Common myeloid progenitor, CD34-positive (primary cell): ENCODE measurements around the gene MICAL3.

Source experiments
- CTCF ChIA-PET: fragments of 350-600 bp; sonication (Branson Sonifier 250); formaldehyde crosslinking; loops from one replicate; lab custom pipeline; 2021; ENCODE audit warnings: antibody characterized with exemption; lab: Charles Lee
- POLR2A ChIA-PET: fragments of 350-600 bp; sonication (Branson Sonifier 250); formaldehyde crosslinking; loops from one replicate; lab custom pipeline; 2021; ENCODE audit warnings: antibody characterized with exemption; lab: Charles Lee
- DNase-seq, 3 donors: peaks; one replicate each; pipeline versions ENCODE4 v3.0.0 to v3.0.0-alpha.2; 2013
- H3K27ac ChIP-seq, 2 experiments: 1 replicate in 1 of 2; 2 replicates in 1 of 2; pipeline ENCODE4 v1.7.0; 2013; ENCODE audit warnings: inconsistent platforms in 2 of 2, low read length in 2 of 2, mild to moderate bottlenecking in 2 of 2, low read depth in 1 of 2, moderate library complexity in 1 of 2; ENCODE audit not compliant: severe bottlenecking in 2 of 2, insufficient read depth in 1 of 2, poor library complexity in 1 of 2
- H3K27me3 ChIP-seq, 5 experiments: replicated peaks in 2 of 5; 1 replicate in 3 of 5; 2 replicates in 2 of 5; pipeline versions ENCODE4 v1.6.1 to v1.7.0; 2013; ENCODE audit warnings: low read length in 4 of 5, mild to moderate bottlenecking in 2 of 5, moderate library complexity in 2 of 5, inconsistent platforms in 1 of 5; ENCODE audit not compliant: insufficient read depth in 5 of 5, control insufficient read depth in 4 of 5
- H3K36me3 ChIP-seq, 4 experiments: 1 replicate in 2 of 4; 2 replicates in 2 of 4; pipeline versions ENCODE4 v1.6.1 to v1.7.0; 2013; ENCODE audit warnings: low read length in 3 of 4, control low read depth in 1 of 4, mild to moderate bottlenecking in 1 of 4; ENCODE audit not compliant: control insufficient read depth in 4 of 4, insufficient read depth in 4 of 4
- H3K4me1 ChIP-seq, 4 experiments: 1 replicate in 3 of 4; 2 replicates in 1 of 4; pipeline versions ENCODE4 v1.6.1 to v1.7.1; 2013; ENCODE audit warnings: low read length in 3 of 4, mild to moderate bottlenecking in 3 of 4, control low read depth in 1 of 4, inconsistent platforms in 1 of 4, moderate library complexity in 1 of 4; ENCODE audit not compliant: control insufficient read depth in 4 of 4, insufficient read depth in 4 of 4; ENCODE audit errors: control extremely low read depth in 1 of 4
- H3K4me3 ChIP-seq, 7 experiments: 1 replicate in 4 of 7; 2 replicates in 3 of 7; pipeline versions ENCODE4 v1.5.1 to v1.7.0; 2013; ENCODE audit warnings: mild to moderate bottlenecking in 7 of 7, low read length in 6 of 7, moderate library complexity in 6 of 7, inconsistent platforms in 2 of 7, low read depth in 2 of 7, control low read depth in 1 of 7; ENCODE audit not compliant: insufficient read depth in 4 of 7, control insufficient read depth in 1 of 7; ENCODE audit errors: extremely low read depth in 1 of 7
- H3K9me3 ChIP-seq, 5 experiments: 1 replicate in 4 of 5; 2 replicates in 1 of 5; pipeline versions ENCODE4 v1.6.1 to v1.7.1; 2013; ENCODE audit warnings: low read length in 4 of 5, mild to moderate bottlenecking in 2 of 5, inconsistent platforms in 1 of 5, low read depth in 1 of 5, moderate library complexity in 1 of 5; ENCODE audit not compliant: control insufficient read depth in 4 of 5, insufficient read depth in 2 of 5; ENCODE audit errors: control extremely low read depth in 1 of 5
- WGBS: methylation state at CpG from one replicate; pipeline ENCODE4 v1.1.5; 2013; ENCODE audit not compliant: insufficient coverage; 5-methylcytosine and 5-hydroxymethylcytosine counted together

Gene MICAL3

GRCh38 chr22:17778412-17778976, 245.9 kb downstream of the MICAL3 start:
- POLR2A ChIA-PET = no interaction called here
- CTCF ChIA-PET = interaction anchor here (0.8 to 4.1 kb wide), 4 partner anchors 8 to 37 kb away, joined by 3 to 23 read pairs (median 4); no protein-coding TSS in a partner anchor
- peaks cover 4 to 79% (median 69%) of the 10 kb centered on the region in 4 experiments for H3K4me1 ChIP-seq
- DNase-seq = no peak
- H3K36me3 ChIP-seq = no peaks in the 10 kb centered on the region
- WGBS = 100% methylated on average over 21 of the region's 23 CpGs
- H3K27me3 ChIP-seq = no peaks in the 10 kb centered on the region
- no peaks in the 10 kb centered on the region for H3K9me3 ChIP-seq
- H3K4me3 ChIP-seq = peak overlapping the region in 3 of 7 experiments; percentile 28 to 81 (median 72)
- H3K27ac ChIP-seq = no peak overlapping the region

GRCh38 chr22:17777717-17778044, 246.7 kb downstream of the MICAL3 start:
- ChIA-PET CTCF (interaction anchor here (1.0 to 4.1 kb wide), 5 partner anchors 8 to 34 kb away, joined by 3 to 23 read pairs (median 4); no protein-coding TSS in a partner anchor), POLR2A (interaction anchor here (0.7 to 1.1 kb wide), 2 partner anchors 14 to 37 kb away, joined by 3 to 4 read pairs; no protein-coding TSS in a partner anchor)
- Histone ChIP-seq H3K27me3 (no peaks in the 10 kb centered on the region), H3K27ac (peak overlapping the region; percentile 72 to 84), H3K4me1 (peaks cover 4 to 86% (median 76%) of the 10 kb centered on the region in 4 experiments), H3K9me3 (no peaks in the 10 kb centered on the region), H3K36me3 (no peaks in the 10 kb centered on the region), H3K4me3 (peak overlapping the region; percentile 15 to 81 (median 65))
- 31% methylated on average over 3 of the region's 6 CpGs for WGBS
- DNase-seq = no peak

GRCh38 chr22:17777005-17777716, 247.2 kb downstream of the MICAL3 start:
- CTCF ChIA-PET = interaction anchor here (1.0 to 4.1 kb wide), 5 partner anchors 9 to 34 kb away, joined by 3 to 23 read pairs (median 4); no protein-coding TSS in a partner anchor
- Histone ChIP-seq H3K27me3 (no peaks in the 10 kb centered on the region), H3K4me3 (peak overlapping the region; percentile 15 to 81 (median 65)), H3K4me1 (peaks cover 4 to 86% (median 76%) of the 10 kb centered on the region in 4 experiments), H3K9me3 (no peaks in the 10 kb centered on the region), H3K36me3 (no peaks in the 10 kb centered on the region), H3K27ac (peak overlapping the region; percentile 72 to 84)
- POLR2A ChIA-PET = interaction anchor here (1.1 kb wide), 1 partner anchor 14 kb away, joined by 4 read pairs; no protein-coding TSS in a partner anchor
- WGBS = 24% methylated on average over 27 of the region's 27 CpGs
- peak; percentile 82 to 96 (median 94) for DNase-seq

- H3K9me3 ChIP-seq = no peaks in the 10 kb centered on the region
- no peaks in the 10 kb centered on the region for H3K27me3 ChIP-seq
- peaks cover 4 to 86% (median 73%) of the 10 kb centered on the region in 4 experiments for H3K4me1 ChIP-seq
- H3K36me3 ChIP-seq = no peaks in the 10 kb centered on the region
- 89% methylated on average over 7 of the region's 10 CpGs for WGBS
- H3K4me3 ChIP-seq = no peak overlapping the region
- no peak for DNase-seq
- POLR2A ChIA-PET = no interaction called here
- H3K27ac ChIP-seq = no peak overlapping the region
- CTCF ChIA-PET = interaction anchor here (1.0 to 1.7 kb wide), 2 partner anchors 10 to 11 kb away, joined by 3 to 5 read pairs; no protein-coding TSS in a partner anchor
Observed at GRCh38 chr22:17775781-17776465, 248.4 kb downstream of the MICAL3 start.

GRCh38 chr22:17774926-17775685, 249.3 kb downstream of the MICAL3 start:
- ChIA-PET CTCF (no interaction called here), POLR2A (no interaction called here)
- Histone ChIP-seq H3K27ac (peak overlapping the region in 1 of 2 experiments; percentile 25), H3K9me3 (no peaks in the 10 kb centered on the region), H3K27me3 (no peaks in the 10 kb centered on the region), H3K4me3 (peak overlapping the region in 5 of 7 experiments; percentile 43 to 80 (median 75)), H3K4me1 (peaks cover 4 to 86% (median 73%) of the 10 kb centered on the region in 4 experiments), H3K36me3 (peaks cover 0 to 4% (median 0%) of the 10 kb centered on the region in 4 experiments)
- DNase-seq = no peak
- WGBS = 92% methylated on average over 26 of the region's 27 CpGs

DNA sequence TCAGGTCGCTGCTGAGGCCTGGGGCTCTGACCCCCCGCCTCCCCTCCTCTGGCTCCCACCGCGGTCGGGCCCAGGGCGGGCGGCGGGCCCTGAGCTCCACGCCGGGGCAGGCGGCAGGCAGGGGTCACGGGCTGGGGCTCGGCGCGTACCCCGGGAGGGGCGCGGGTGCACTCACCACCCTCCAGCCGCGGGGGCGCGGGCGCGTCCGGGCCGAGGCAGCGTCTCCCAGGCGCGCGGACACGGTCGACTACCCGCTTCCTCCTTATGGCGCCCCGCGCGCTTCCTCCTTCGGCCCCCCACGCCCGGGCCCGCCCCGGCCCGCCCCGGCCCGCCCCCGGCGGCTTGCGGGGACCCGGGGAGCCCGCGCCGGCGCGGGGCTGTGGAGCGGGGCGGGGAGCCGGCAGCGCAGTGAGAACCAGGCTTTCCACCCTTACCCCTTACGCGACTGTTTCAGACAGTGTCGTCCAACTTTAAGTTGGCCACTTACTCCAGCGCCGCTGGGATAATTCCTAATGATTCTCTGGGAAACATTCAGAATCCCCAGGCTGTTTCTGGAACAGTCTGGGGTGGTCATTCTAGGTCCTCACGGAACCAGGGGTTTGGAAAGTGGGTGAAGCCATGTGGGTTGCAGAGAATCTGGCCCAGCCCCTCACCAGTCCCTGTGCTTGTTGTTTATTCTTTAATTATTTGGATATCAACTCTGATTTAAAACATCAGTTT, 250.0 kb downstream of the MICAL3 start, which contains the start of gene BID:
TSS of gene BID (minus strand) at position 264 of the 720 bp plus-strand sequence. CDS start 24,353 bp downstream, outside the sequence.
- peaks cover 4 to 86% (median 74%) of the 10 kb centered on the region in 4 experiments for H3K4me1 ChIP-seq
- CTCF ChIA-PET = interaction anchor here (1.7 to 5.5 kb wide), 2 partner anchors 11 to 22 kb away, joined by 5 to 47 read pairs; no protein-coding TSS in a partner anchor
- DNase-seq = peak; percentile 48 to 76 (median 57)
- no peaks in the 10 kb centered on the region for H3K27me3 ChIP-seq
- POLR2A ChIA-PET = interaction anchor here (1.0 to 1.2 kb wide), 2 partner anchors 11 to 308 kb away, joined by 3 read pairs; no protein-coding TSS in a partner anchor
- WGBS = under 1% methylated on average over 32 of the region's 64 CpGs
- no peaks in the 10 kb centered on the region for H3K9me3 ChIP-seq
- peak within 1 kb of the TSS; percentile 59 to 80 (median 76) for H3K4me3 ChIP-seq
- peak within 1 kb of the TSS in 1 of 2 experiments; percentile 64 for H3K27ac ChIP-seq
- peaks cover 0 to 8% (median 2%) of the 10 kb centered on the region in 4 experiments for H3K36me3 ChIP-seq
